Measurements from ENCODE around the gene ST3GAL4.

- TF ChIP-seq POLR2AphosphoS5 (IDR thresholded peaks at IDR 0.05) (no peak), POLR2A (IDR thresholded peaks at IDR 0.05) (no peak), CTCF (IDR thresholded peaks at IDR 0.05) (no peak)
Observed at GRCh38 chr11:126312961-126313360, 42.5 kb upstream of the ST3GAL4 start.
